GM23338 (cell line): Measurements from ENCODE around the gene OR7A5.

Experiments
- CREB1 ChIP-seq: fragments of 250-450 bp; sonication (Bioruptor Pico); IDR thresholded peaks from 2 replicates; pipeline ENCODE4 v1.5.0; 2020; ENCODE audit warnings: low read depth, mild to moderate bottlenecking, moderate library complexity
- CTCF ChIP-seq, 2 experiments: fragments of 200-600 bp in 1 of 2; sonication (generic) in 1 of 2; conservative IDR thresholded peaks; 2 replicates each; pipeline versions ENCODE4 v1.5.1 to v1.6.1; 2016 to 2017; ENCODE audit warnings: antibody characterized with exemption in 2 of 2, low read depth in 2 of 2, mild to moderate bottlenecking in 2 of 2, moderate library complexity in 1 of 2
- EZH2 ChIP-seq: fragments of 200-600 bp; sonication (generic); IDR thresholded peaks from one replicate; pipeline ENCODE4 v1.8.0; 2017; ENCODE audit warnings: antibody characterized with exemption, mild to moderate bottlenecking, low read depth; ENCODE audit not compliant: unreplicated experiment
- EZH2phosphoT487 ChIP-seq: fragments of 200-600 bp; sonication (generic); IDR thresholded peaks from one replicate; pipeline ENCODE4 v1.8.1; 2018; ENCODE audit warnings: antibody characterized with exemption; ENCODE audit not compliant: unreplicated experiment
- JUNB ChIP-seq: IDR thresholded peaks from one replicate; pipeline ENCODE4 v1.6.1; 2016; ENCODE audit warnings: antibody characterized with exemption; ENCODE audit not compliant: unreplicated experiment
- NANOG ChIP-seq: IDR thresholded peaks from 2 replicates; pipeline ENCODE4 v1.6.1; 2016; ENCODE audit warnings: antibody characterized with exemption, borderline replicate concordance
- POLR2AphosphoS5 ChIP-seq: IDR thresholded peaks from 2 replicates; pipeline ENCODE4 v1.6.1; 2016; ENCODE audit warnings: antibody characterized with exemption, low read depth
- REST ChIP-seq: IDR thresholded peaks from one replicate; pipeline ENCODE4 v1.6.1; 2018; ENCODE audit warnings: antibody characterized with exemption; ENCODE audit not compliant: unreplicated experiment
- STAT1 ChIP-seq: IDR thresholded peaks from one replicate; pipeline ENCODE4 v1.6.1; 2016; ENCODE audit warnings: antibody characterized with exemption; ENCODE audit not compliant: unreplicated experiment
- ZNF114 ChIP-seq: fragments of 250-450 bp; sonication (Bioruptor Pico); IDR thresholded peaks from 2 replicates; pipeline ENCODE4 v1.5.0; 2020; ENCODE audit warnings: mild to moderate bottlenecking, moderate library complexity
- ZNF462 ChIP-seq: fragments of 250-450 bp; sonication (Bioruptor Pico); IDR thresholded peaks from 2 replicates; pipeline ENCODE4 v1.5.0; 2020; ENCODE audit warnings: mild to moderate bottlenecking, moderate library complexity

GRCh38 chr19:14814982-14815652 is 19.9 kb downstream of the OR7A5 start:
- TF ChIP-seq CTCF (conservative IDR thresholded peaks at IDR 0.05; ENCODE audit: low read depth in 2 of 2) (no peak), REST (no peak), EZH2 (no peak), POLR2AphosphoS5 (no peak), STAT1 (no peak), JUNB (no peak), EZH2phosphoT487 (no peak), NANOG (no peak), ZNF462 (no peak), CREB1 (CRISPR knock-in tag) (no peak), ZNF114 (CRISPR knock-in tag) (no peak)
